T-cell (primary cell): Measurements from ENCODE around the gene CDC14A. TPM values are rescaled to one million over a fixed set of nuclear protein-coding genes. Genes with fewer than 3 reads are reported as not detected.

Experiments used
- ATAC-seq, 4 experiments: fragments of 200-7000 bp in 3 of 4; fragments of 150-1000 bp in 1 of 4; cut with Tn5 transposase; replicated peaks in 1 of 4; 1 replicate in 3 of 4; 2 replicates in 1 of 4; pipeline ENCODE4 v1.10.0; 2021; ENCODE audit warnings: moderate library complexity in 3 of 4, mild to moderate bottlenecking in 2 of 4, moderate number of reproducible peaks in 1 of 4
- CTCF ChIA-PET, 2 donors: fragments of 300-600 bp; sonication (Branson Sonifier 250); formaldehyde crosslinking; loops; one replicate each; lab custom pipeline; 2022; ENCODE audit warnings: antibody characterized with exemption in 2 of 2; lab: Charles Lee
- POLR2A ChIA-PET, 2 donors: fragments of 300-600 bp; sonication (Branson Sonifier 250); formaldehyde crosslinking; loops; one replicate each; lab custom pipeline; 2022; ENCODE audit warnings: antibody characterized with exemption in 2 of 2; lab: Charles Lee
- DNase-seq, 35 experiments: peaks; one replicate each; pipeline versions ENCODE4 v3.0.0 to v3.0.0-alpha.2; 2013 to 2023
- H3K27ac ChIP-seq: one replicate; pipeline ENCODE4 v1.5.1; 2013; ENCODE audit warnings: low read length
- H3K27me3 ChIP-seq, 2 experiments: replicated peaks in 1 of 2; 1 replicate in 1 of 2; 2 replicates in 1 of 2; pipeline versions ENCODE4 v1.6.1 to v1.7.0; 2013; ENCODE audit warnings: low read length in 1 of 2, mixed read lengths in 1 of 2; ENCODE audit not compliant: control insufficient read depth in 2 of 2, insufficient read depth in 2 of 2; ENCODE audit errors: extremely low read depth in 1 of 2
- H3K36me3 ChIP-seq, 2 donors: 1 replicate in 1 of 2; 2 replicates in 1 of 2; pipeline versions ENCODE4 v1.6.1 to v1.7.0; 2013; ENCODE audit warnings: low read length in 1 of 2; ENCODE audit not compliant: control insufficient read depth in 2 of 2, insufficient read depth in 1 of 2; ENCODE audit errors: extremely low read depth in 1 of 2
- H3K4me1 ChIP-seq, 2 experiments: 1 replicate in 1 of 2; 2 replicates in 1 of 2; pipeline versions ENCODE4 v1.6.1 to v1.7.0; 2013; ENCODE audit warnings: low read length in 2 of 2, mixed read lengths in 1 of 2; ENCODE audit not compliant: insufficient read depth in 2 of 2, control insufficient read depth in 1 of 2; ENCODE audit errors: extremely low read depth in 1 of 2
- H3K4me3 ChIP-seq, 2 donors: 1 replicate in 1 of 2; 2 replicates in 1 of 2; pipeline versions ENCODE4 v1.5.1 to v1.7.0; 2013; ENCODE audit warnings: mild to moderate bottlenecking in 2 of 2, low read length in 1 of 2, moderate library complexity in 1 of 2; ENCODE audit not compliant: control insufficient read depth in 1 of 2; ENCODE audit errors: extremely low read depth in 1 of 2
- H3K9me3 ChIP-seq: 2 replicates; pipeline ENCODE4 v1.7.0; 2013
- H3K27ac Mint-ChIP-seq, 2 donors: one replicate each; pipeline ENCODE4 v1.8.0; 2020 to 2021; ENCODE audit warnings: mild to moderate bottlenecking in 2 of 2, mixed read lengths in 2 of 2
- H3K27me3 Mint-ChIP-seq, 2 donors: one replicate each; pipeline ENCODE4 v1.8.0; 2021 to 2022; ENCODE audit warnings: mixed read lengths in 2 of 2
- H3K36me3 Mint-ChIP-seq: one replicate; pipeline ENCODE4 v1.8.0; 2021; ENCODE audit warnings: mixed read lengths
- H3K4me1 Mint-ChIP-seq, 3 donors: one replicate each; pipeline ENCODE4 v1.8.0; 2020 to 2022; ENCODE audit warnings: mixed read lengths in 3 of 3, mild to moderate bottlenecking in 1 of 3
- H3K4me3 Mint-ChIP-seq, 3 donors: one replicate each; pipeline ENCODE4 v1.8.0; 2020 to 2022; ENCODE audit warnings: mild to moderate bottlenecking in 3 of 3, mixed read lengths in 3 of 3, moderate library complexity in 3 of 3
- H3K9me3 Mint-ChIP-seq, 3 donors: one replicate each; pipeline ENCODE4 v1.8.0; 2020 to 2022; ENCODE audit warnings: mixed read lengths in 3 of 3
- WGBS: methylation state at CpG from one replicate; pipeline ENCODE4 v1.1.5; 2013; ENCODE audit warnings: missing lambda C conversion rate; ENCODE audit not compliant: insufficient coverage; 5-methylcytosine and 5-hydroxymethylcytosine counted together
- total RNA-seq, 35 experiments: library from RNA in 6 of 35; stranded (reverse) in 6 of 35; fragments of 120-200 nt in 1 of 35; gene quantifications; one replicate each; pipeline versions ENCODE4 v1.2.1 to v1.2.4 and lab custom pipeline; 2013 to 2026

CDC14A gene
- total RNA-seq, 5 donors from 2014 or later (not counting 1 experiment from before 2014, with no cell fraction given): 77.1 to 169 (median 91.6) TPM

- ATAC-seq: no peak
- Histone ChIP-seq H3K4me3 (no peak overlapping the region), H3K9me3 (no peaks in the 10 kb centered on the region), H3K27me3 (no peaks in the 10 kb centered on the region), H3K4me1 (no peaks in the 10 kb centered on the region), H3K27ac (no peak overlapping the region), H3K36me3 (peaks cover 8 to 69% of the 10 kb centered on the region in 2 donors)
- Mint-ChIP-seq H3K27me3 (no peaks in the 10 kb centered on the region), H3K9me3 (no peaks in the 10 kb centered on the region), H3K4me1 (peaks cover 6 to 15% (median 11%) of the 10 kb centered on the region in 3 donors), H3K4me3 (no peak overlapping the region), H3K27ac (no peak overlapping the region), H3K36me3 (peaks cover 63% of the 10 kb centered on the region)
- ChIA-PET POLR2A (no interaction called here), CTCF (no interaction called here)
- no peak for DNase-seq
- no CpG with 5 or more reads among the region's 3 CpGs for WGBS
Measured at GRCh38 chr1:100483230-100483629, 130.9 kb downstream of the CDC14A start.

DNA sequence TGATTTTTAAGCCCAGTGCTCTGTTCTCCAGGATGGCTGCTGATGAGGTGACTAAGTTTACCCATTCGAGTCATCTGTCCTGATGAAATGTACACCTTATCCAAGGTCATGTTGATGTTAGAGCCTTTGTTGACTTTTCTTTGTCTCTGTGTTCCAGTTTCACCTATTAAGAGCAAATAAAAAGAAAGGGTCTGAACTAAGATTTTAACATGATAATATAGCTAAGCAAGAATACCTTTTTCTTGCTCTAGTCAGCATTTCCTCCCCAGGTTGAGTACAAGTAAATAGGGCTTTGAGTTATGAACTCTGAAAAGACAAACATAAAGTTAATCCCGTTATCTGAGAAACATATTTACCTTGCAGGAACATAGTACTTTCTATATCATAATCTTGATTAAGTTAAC is 133.6 kb downstream of the CDC14A start:
- ATAC-seq (no peak), DNase-seq (no peak)
- no CpG with 5 or more reads among the region's 2 CpGs for WGBS
- H3K4me1 Mint-ChIP-seq: peaks cover 4 to 6% (median 5%) of the 10 kb centered on the region in 3 donors
- H3K27ac Mint-ChIP-seq: no peak overlapping the region
- Histone ChIP-seq H3K4me3 (no peak overlapping the region), H3K36me3 (peaks cover 8 to 78% of the 10 kb centered on the region in 2 donors), H3K9me3 (no peaks in the 10 kb centered on the region), H3K4me1 (no peaks in the 10 kb centered on the region), H3K27me3 (no peaks in the 10 kb centered on the region), H3K27ac (no peak overlapping the region)
- ChIA-PET CTCF (no interaction called here), POLR2A (interaction anchor here in 1 of 2 donors (0.6 kb wide), 1 partner anchor 423 kb away, joined by 4 read pairs; no protein-coding TSS in a partner anchor)
- H3K36me3 Mint-ChIP-seq: peaks cover 64% of the 10 kb centered on the region
- H3K4me3 Mint-ChIP-seq: no peak overlapping the region
- H3K9me3 Mint-ChIP-seq: no peaks in the 10 kb centered on the region
- H3K27me3 Mint-ChIP-seq: no peaks in the 10 kb centered on the region

GRCh38 chr1:100494393-100495084 is 142.2 kb downstream of the CDC14A start:
- Mint-ChIP-seq H3K9me3 (no peaks in the 10 kb centered on the region), H3K27me3 (no peaks in the 10 kb centered on the region), H3K27ac (peak overlapping the region in 1 of 2 donors; percentile 2), H3K36me3 (peaks cover 72% of the 10 kb centered on the region), H3K4me1 (peaks cover under 1 to 9% (median 4%) of the 10 kb centered on the region in 3 donors), H3K4me3 (no peak overlapping the region)
- H3K36me3 ChIP-seq: peaks cover 14 to 60% of the 10 kb centered on the region in 2 donors
- H3K4me3 ChIP-seq: no peak overlapping the region
- no peaks in the 10 kb centered on the region for H3K9me3 ChIP-seq
- POLR2A ChIA-PET: no interaction called here
- WGBS: no CpG with 5 or more reads among the region's 4 CpGs
- CTCF ChIA-PET: no interaction called here
- DNase-seq: no peak
- ATAC-seq: no peak
- H3K27ac ChIP-seq: no peak overlapping the region
- no peaks in the 10 kb centered on the region for H3K27me3 ChIP-seq
- H3K4me1 ChIP-seq: no peaks in the 10 kb centered on the region

DNA sequence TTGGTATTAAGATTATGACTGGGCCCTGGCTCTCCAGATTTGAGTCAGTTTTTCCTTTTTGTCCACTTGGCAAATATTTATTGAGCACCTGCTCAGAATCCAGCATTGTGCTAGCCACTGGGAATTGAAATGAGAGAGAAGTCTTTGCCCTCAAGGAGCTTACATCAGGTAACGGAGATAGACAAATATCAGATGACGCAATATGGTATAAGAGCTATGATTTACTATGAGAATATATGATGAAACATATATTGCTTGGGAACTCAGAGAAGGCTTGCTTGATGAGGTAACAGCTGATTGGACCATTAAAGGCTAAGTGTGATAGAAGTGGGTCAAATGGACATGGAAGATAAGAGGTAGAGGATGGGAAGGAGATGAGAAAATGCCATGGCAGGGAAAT is 144.6 kb downstream of the CDC14A start:
- no peak overlapping the region for H3K4me3 Mint-ChIP-seq
- Histone ChIP-seq H3K9me3 (no peaks in the 10 kb centered on the region), H3K27ac (no peak overlapping the region), H3K27me3 (no peaks in the 10 kb centered on the region), H3K36me3 (peaks cover 14 to 75% of the 10 kb centered on the region in 2 donors), H3K4me3 (no peak overlapping the region), H3K4me1 (no peaks in the 10 kb centered on the region)
- peak overlapping the region in 1 of 2 donors; percentile 23 for H3K27ac Mint-ChIP-seq
- ChIA-PET CTCF (interaction anchor here in 1 of 2 donors (0.9 kb wide), 1 partner anchor 390 kb away, joined by 3 read pairs; no protein-coding TSS in a partner anchor), POLR2A (interaction anchor here in 1 of 2 donors (1.1 kb wide), 1 partner anchor 9 kb away, joined by 5 read pairs; no protein-coding TSS in a partner anchor)
- no peaks in the 10 kb centered on the region for H3K27me3 Mint-ChIP-seq
- no peak for DNase-seq
- WGBS: 100% methylated on average over 2 of the region's 2 CpGs
- H3K4me1 Mint-ChIP-seq: peaks cover 4 to 12% (median 4%) of the 10 kb centered on the region in 3 donors
- no peak for ATAC-seq
- H3K9me3 Mint-ChIP-seq: no peaks in the 10 kb centered on the region
- H3K36me3 Mint-ChIP-seq: peaks cover 82% of the 10 kb centered on the region

GRCh38 chr1:100497796-100498195 is 145.5 kb downstream of the CDC14A start:
- ATAC-seq: no peak
- Mint-ChIP-seq H3K4me3 (no peak overlapping the region), H3K4me1 (peaks cover 7 to 12% (median 8%) of the 10 kb centered on the region in 3 donors), H3K27me3 (no peaks in the 10 kb centered on the region), H3K27ac (no peak overlapping the region), H3K36me3 (peaks cover 85% of the 10 kb centered on the region), H3K9me3 (no peaks in the 10 kb centered on the region)
- ChIA-PET CTCF (no interaction called here), POLR2A (no interaction called here)
- Histone ChIP-seq H3K36me3 (peaks cover 14 to 83% of the 10 kb centered on the region in 2 donors), H3K9me3 (no peaks in the 10 kb centered on the region), H3K27me3 (no peaks in the 10 kb centered on the region), H3K4me3 (no peak overlapping the region), H3K27ac (no peak overlapping the region), H3K4me1 (no peaks in the 10 kb centered on the region)
- no peak for DNase-seq
- no CpG with 5 or more reads among the region's 4 CpGs for WGBS

GRCh38 chr1:100499194-100499811 is 147.0 kb downstream of the CDC14A start:
- Histone ChIP-seq H3K27ac (no peak overlapping the region), H3K4me3 (no peak overlapping the region), H3K4me1 (no peaks in the 10 kb centered on the region), H3K27me3 (no peaks in the 10 kb centered on the region), H3K36me3 (peaks cover 10 to 95% of the 10 kb centered on the region in 2 donors), H3K9me3 (no peaks in the 10 kb centered on the region)
- no peak overlapping the region for H3K4me3 Mint-ChIP-seq
- peaks cover 89% of the 10 kb centered on the region for H3K36me3 Mint-ChIP-seq
- WGBS: 96% methylated on average over 7 of the region's 11 CpGs
- ChIA-PET POLR2A (interaction anchor here in 1 of 2 donors (0.7 kb wide), 1 partner anchor 13 kb away, joined by 3 read pairs; no protein-coding TSS in a partner anchor), CTCF (interaction anchor here in 1 of 2 donors (0.6 to 1.1 kb wide), 2 partner anchors 230 to 376 kb away, joined by 3 to 5 read pairs; no protein-coding TSS in a partner anchor)
- DNase-seq (no peak), ATAC-seq (no peak)
- peak overlapping the region in 1 of 2 donors; percentile 6 for H3K27ac Mint-ChIP-seq
- no peaks in the 10 kb centered on the region for H3K9me3 Mint-ChIP-seq
- H3K4me1 Mint-ChIP-seq: peaks cover 9 to 12% (median 11%) of the 10 kb centered on the region in 3 donors
- H3K27me3 Mint-ChIP-seq: no peaks in the 10 kb centered on the region
